ENCODE data around the gene HSDL2.

- no peak for TF ChIP-seq SP1 (IDR thresholded peaks at IDR 0.05; ENCODE audit: low read depth, low read length)
- TF ChIP-seq CTCF (IDR thresholded peaks at IDR 0.05 in 2 of 3, conservative IDR thresholded peaks at IDR 0.05 in 1 of 3; ENCODE audit: control insufficient read depth in 2 of 3, extremely low read depth in 1 of 3, insufficient read depth in 1 of 3, low read depth in 3 of 3, low read length in 3 of 3): no peak
- no peak for TF ChIP-seq SIN3A (IDR thresholded peaks at IDR 0.05; ENCODE audit: low read depth, low read length)
- no peak for TF ChIP-seq TAF1 (IDR thresholded peaks at IDR 0.05; ENCODE audit: borderline replicate concordance, low read depth, low read length)
Measured at GRCh38 chr9:112396416-112396815, 16.5 kb downstream of the HSDL2 start.
